ENCODE results near the gene TAF10. TPM values are rescaled to one million over a fixed set of nuclear protein-coding genes. Genes with fewer than 3 reads are reported as not detected.

TAF10 gene
- total RNA-seq, 1 donor, result 37.7 TPM

DNA sequence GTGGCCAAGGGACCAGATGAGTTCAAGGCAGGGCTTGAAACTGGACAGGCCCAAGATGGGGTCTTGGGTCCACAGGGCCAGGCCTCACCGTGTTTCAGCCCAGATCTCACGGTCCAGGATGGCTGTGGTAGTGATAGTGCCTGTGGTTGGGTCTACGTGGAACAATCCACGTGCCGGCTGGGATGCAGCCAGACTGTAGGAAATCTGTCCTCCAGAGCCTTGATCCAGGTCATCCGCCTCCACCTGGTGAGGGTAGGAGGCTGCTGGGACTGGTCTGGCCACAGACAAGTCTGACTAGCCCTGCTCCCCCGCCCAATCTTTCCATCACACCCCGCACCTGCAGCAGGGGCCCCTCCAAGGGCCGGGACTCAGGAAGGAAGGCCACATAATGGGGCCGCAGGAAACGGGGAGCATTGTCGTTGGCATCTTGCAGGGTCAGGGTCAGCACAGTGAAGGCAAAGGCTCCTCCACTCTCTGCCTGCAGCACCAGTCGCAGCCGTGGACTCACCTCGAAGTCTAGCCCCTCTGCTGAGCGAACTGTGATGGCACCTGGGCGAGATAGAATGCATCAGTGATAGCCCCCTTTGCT lies 13.9 kb upstream of the TAF10 start:
- no peak for DNase-seq (ENCODE audit: low read depth in 2 of 3, low spot score in 2 of 3)

GRCh38 chr11:6625156-6625831 lies 13.3 kb upstream of the TAF10 start:
- no peak for DNase-seq (ENCODE audit: low read depth in 2 of 3, low spot score in 2 of 3)

DNA sequence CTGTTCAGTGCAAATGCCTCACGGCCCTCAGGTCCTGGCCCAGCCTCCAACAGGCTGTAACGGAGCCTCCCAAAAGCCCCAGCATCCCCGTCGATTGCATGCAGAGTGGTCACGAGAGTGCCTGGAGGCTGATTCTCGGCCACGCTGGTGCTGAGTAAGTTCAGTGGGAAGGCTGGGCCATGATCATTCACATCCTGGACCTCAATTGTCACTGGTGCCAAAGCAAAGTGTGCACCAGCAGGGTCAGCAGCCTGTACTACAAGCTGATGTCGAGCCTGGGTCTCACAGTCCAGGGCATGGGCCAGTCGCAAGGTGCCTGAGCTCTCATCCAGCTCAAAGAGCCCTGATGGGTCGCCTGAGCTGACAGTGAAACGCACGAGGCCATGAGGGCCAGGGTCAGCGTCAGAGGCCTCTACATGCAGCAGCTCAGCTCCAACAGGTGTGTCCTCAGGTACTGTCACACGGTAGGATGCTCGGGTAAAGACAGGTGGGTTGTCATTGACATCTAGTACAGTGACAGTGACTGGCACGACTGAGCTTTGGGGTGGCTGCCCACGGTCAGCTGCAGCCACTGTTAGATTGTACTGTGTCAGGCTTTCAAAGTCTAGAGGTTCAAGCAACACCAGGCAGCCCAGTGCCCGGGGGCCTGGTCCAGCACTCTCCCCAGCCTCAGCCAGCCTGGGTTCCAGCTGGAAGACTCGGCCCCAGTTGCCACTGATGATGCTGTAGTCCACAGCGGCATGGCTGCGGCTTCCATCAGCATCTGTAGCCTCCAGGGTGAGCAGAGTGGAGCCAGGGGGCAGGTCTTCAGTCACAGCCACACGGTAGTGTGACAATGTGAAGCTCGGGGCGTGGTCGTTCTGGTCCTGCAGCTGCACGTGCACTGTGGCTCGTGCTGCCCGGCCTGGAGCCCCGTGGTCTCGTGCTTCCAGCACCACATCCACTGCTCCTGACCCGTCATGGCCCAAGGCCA lies 11.7 kb upstream of the TAF10 start:
- no peak for DNase-seq (ENCODE audit: low read depth in 2 of 3, low spot score in 2 of 3)

GRCh38 chr11:6622261-6623171 lies 10.5 kb upstream of the TAF10 start:
- no peak for DNase-seq (ENCODE audit: low read depth in 2 of 3, low spot score in 2 of 3)

DNA sequence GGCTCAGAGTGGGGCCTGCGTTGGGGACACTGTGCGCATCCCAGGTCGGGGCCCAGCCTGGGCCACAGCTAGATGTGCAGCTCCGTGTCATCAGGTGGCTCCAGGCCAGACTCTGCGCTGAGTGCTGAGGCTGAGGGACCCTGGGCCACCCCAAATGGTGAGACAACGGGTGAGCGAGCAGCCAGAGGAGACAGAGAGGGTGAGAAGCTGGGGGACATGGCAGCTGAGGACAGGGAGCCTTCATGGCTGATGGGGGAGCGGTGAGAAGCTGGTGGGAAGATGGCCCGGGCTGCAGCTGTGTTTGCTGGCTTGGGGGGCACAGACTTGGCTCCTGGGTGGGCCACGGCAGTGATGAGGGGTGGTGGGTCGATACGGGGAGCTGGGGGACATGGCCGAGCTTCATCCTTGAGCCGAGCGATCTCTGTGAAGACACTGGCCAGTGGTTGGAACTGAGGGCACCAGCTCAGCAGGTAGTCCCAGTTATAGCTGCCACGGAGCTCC lies 9.7 kb upstream of the TAF10 start:
- DNase-seq (ENCODE audit: low read depth in 2 of 3, low spot score in 2 of 3), result no peak

GRCh38 chr11:6620636-6621035 lies 8.6 kb upstream of the TAF10 start:
- no peak for DNase-seq (ENCODE audit: low read depth in 2 of 3, low spot score in 2 of 3)

GRCh38 chr11:6619004-6619745 lies 7.2 kb upstream of the TAF10 start, which contains the start of gene TPP1:
TPP1 (minus strand) TSS chr11:6619422; CDS start chr11:6619400, 22 bp downstream.
- peak; percentile 78 to 95 (median 93) for DNase-seq (ENCODE audit: low read depth in 2 of 3, low spot score in 2 of 3)

DNA sequence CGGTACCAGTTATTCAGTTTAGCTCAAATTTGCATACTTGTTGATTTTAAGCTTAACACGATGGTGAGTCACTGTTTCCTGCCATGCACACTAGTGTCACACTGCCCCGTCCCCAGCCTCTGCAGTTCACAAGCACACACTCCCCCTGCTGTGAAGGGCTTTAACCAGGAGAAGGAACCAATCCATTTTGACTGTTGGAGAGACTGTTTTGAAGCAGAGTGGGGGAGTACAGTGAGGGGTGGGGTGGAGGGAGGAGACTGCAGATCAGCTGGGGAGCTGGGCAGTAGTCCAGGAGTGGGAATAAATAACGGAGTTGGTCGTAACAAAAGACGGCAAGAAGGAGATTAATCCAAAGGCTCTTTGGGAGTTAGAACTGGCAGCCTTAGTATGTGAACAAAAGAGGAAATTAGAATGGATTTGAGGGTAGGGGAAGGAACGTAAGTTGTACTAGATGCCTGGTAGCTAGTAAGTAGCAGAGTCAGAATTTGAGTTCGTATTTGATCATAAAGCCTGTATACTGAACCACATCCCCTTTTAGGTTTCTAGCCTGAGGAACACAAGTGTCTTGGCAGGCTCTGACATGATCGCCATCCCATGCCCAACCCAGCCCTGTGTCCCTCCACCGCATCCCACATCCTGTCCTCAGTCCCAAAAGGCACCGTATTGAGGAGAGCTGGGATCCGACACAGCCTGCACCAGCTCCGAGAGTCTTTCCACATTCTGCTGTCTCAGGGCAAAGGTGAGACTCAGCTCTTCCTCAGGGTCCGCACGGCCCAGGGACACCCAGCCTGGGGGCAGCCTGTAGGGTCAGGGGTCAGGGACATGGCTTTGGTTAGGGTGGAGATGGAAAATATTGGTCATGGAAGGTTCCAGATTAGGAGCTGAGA lies 6.3 kb upstream of the TAF10 start:
- DNase-seq (ENCODE audit: low read depth in 2 of 3, low spot score in 2 of 3), result peak; percentile 21 to 93 (median 90)

GRCh38 chr11:6617315-6617781 lies 5.3 kb upstream of the TAF10 start:
- no peak for DNase-seq (ENCODE audit: low read depth in 2 of 3, low spot score in 2 of 3)

GRCh38 chr11:6616596-6617250 lies 4.7 kb upstream of the TAF10 start:
- DNase-seq (ENCODE audit: low read depth in 2 of 3, low spot score in 2 of 3), result no peak

GRCh38 chr11:6615882-6616585 lies 4.0 kb upstream of the TAF10 start:
- no peak for DNase-seq (ENCODE audit: low read depth in 2 of 3, low spot score in 2 of 3)

DNA sequence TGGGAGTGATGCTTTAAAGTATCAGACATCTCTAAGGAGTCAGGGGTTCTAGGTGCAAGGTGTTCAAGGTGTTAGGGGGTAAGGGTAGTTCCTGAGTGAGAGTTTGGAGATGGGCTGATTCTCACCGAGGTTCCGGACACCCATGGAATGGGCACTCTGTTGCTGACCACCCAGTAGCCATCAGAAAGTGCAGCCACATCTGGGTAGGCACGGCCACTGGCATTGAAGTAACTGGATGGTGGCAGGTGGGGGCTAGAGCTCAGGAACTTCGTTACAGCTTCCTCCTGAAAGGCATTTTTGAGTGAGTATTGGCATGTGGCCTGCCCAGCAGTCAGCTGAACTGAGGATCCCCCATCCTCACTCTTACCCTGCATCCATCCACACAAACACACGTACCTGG lies 3.0 kb upstream of the TAF10 start:
- no peak for DNase-seq (ENCODE audit: low read depth in 2 of 3, low spot score in 2 of 3)

DNA sequence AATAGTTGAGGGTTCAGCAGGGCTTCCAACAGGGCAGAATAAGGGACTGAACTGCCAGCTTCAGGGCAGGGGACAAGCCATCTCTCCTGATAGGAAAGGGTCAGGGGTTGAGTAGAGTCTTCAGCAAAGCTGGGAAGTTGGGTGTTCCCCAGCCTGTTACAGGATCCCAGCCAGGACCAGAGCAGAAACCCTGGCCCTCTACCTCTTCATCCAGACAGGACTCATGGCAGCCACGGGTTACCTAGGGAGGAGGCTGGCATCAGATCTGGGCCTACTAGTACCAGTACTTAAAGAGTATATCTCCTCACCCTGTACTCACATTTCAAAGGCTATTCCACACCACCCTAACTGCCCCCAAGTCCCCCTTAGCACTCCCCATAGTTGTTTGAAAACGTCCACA lies 2.4 kb upstream of the TAF10 start:
- DNase-seq (ENCODE audit: low read depth in 2 of 3, low spot score in 2 of 3), result no peak

- DNase-seq (ENCODE audit: low read depth in 2 of 3, low spot score in 2 of 3), result no peak
Measured at GRCh38 chr11:6613496-6613895, 1.5 kb upstream of the TAF10 start.

- no peak for DNase-seq (ENCODE audit: low read depth in 2 of 3, low spot score in 2 of 3)
Measured at GRCh38 chr11:6611963-6612212, 128 bp downstream of the TAF10 start.

DNA sequence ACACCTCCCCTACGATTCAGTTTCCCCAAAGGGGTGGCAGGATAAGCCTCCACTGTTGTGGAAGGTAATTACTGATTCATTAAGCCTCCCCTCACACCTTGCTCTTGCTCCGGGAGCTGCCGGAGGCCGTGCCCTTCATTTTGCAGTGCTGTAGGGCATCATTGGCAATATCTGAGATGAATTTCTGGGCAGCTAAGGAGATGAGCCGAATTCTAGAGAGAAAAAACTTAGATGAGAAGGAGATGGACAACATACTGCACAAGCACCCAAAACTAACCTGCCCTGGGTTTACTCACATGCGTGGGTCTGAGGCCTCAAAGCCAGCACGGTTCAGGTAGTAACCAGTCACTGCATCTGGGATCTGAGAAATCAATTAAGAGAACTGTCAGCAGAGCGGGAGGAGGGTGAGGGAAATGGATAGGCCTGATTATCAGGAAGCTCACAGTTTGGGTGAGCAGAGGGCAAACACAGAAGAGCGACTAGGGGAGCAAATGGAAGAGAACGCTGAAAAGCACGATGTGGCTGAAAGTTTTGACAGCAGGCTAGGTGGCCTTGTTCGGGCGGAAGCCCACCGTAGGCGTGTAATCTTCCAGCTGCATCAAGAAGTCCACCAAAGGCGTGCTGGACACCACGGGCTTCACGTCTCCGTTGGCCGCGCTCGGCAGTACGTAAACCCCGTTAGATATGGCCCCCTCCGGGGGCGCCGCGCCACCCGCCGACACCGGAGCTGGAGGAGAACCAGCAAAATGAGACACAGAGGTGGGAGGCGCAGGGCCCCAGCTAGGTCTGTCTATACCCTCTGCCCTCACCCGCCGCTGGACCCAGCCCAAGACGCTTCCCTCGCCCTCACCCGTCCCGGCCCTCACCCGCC lies 689 bp downstream of the TAF10 start:
- DNase-seq (ENCODE audit: low read depth in 2 of 3, low spot score in 2 of 3), result peak in 2 of 3 donors; percentile 13 to 28

- no peak for DNase-seq (ENCODE audit: low read depth in 2 of 3, low spot score in 2 of 3)
Measured at GRCh38 chr11:6610591-6610990, 1.4 kb downstream of the TAF10 start.

Measured in hematopoietic multipotent progenitor cell (in vitro differentiated cells).